Progenitor cell of endocrine pancreas (in vitro differentiated cells): ENCODE data around the gene OR5K1. TPM values are rescaled to one million over a fixed set of nuclear protein-coding genes. Genes with fewer than 3 reads are reported as not detected.

Experiments
- DNase-seq: peaks from one replicate; pipeline ENCODE4 v3.0.0; 2021; ENCODE audit warnings: low spot score; ENCODE audit not compliant: unreplicated experiment
- H3K27ac Mint-ChIP-seq: 2 replicates; pipeline ENCODE4 v1.8.0; 2021; ENCODE audit warnings: mild to moderate bottlenecking, moderate library complexity, mixed read lengths
- H3K27me3 Mint-ChIP-seq: 2 replicates; pipeline ENCODE4 v1.8.0; 2021; ENCODE audit warnings: mixed read lengths
- H3K36me3 Mint-ChIP-seq: 2 replicates; pipeline ENCODE4 v1.8.0; 2022; ENCODE audit warnings: mixed read lengths; ENCODE audit not compliant: insufficient read depth
- H3K4me1 Mint-ChIP-seq: 2 replicates; pipeline ENCODE4 v1.8.0; 2021; ENCODE audit warnings: low read depth, mixed read lengths
- H3K4me3 Mint-ChIP-seq: 2 replicates; pipeline ENCODE4 v1.8.0; 2021; ENCODE audit warnings: low read depth, mild to moderate bottlenecking, moderate library complexity, mixed read lengths
- H3K9me3 Mint-ChIP-seq: 2 replicates; pipeline ENCODE4 v1.8.0; 2021; ENCODE audit warnings: low read depth, mixed read lengths
- total RNA-seq: library from RNA; stranded (reverse); gene quantifications from 2 replicates; pipeline ENCODE4 v1.2.1, GENCODE V29; 2021
- TF ChIP-seq, protein P1 (sequence below): fragments of 200-600 bp; sonication (generic); IDR thresholded peaks from one replicate; pipeline ENCODE4 v1.5.0; 2021; ENCODE audit warnings: antibody characterized with exemption, mild to moderate bottlenecking; ENCODE audit not compliant: unreplicated experiment

OR5K1 gene
- total RNA-seq, 1 donor from 2014 or later: not detected

DNA sequence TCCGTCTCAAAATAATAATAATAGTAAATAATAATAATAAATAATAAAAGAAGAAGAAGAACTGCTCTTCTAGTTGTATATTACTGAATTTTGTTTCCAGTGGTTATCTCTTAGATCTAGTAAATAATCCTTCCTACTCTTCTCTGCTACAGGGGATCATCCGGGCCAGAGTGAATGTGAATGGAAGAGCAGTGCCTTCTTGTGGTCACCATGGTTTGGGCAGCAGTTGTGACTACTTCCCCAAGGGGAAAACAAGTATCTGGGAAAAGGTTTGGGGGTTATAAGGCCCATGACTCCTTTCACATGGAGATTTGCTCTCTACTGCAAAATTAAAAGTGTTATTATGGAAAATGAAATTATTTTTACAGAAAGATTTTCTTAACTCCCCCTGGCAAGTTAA lies 5.5 kb upstream of the OR5K1 start:
- TF ChIP-seq, protein P1, sequence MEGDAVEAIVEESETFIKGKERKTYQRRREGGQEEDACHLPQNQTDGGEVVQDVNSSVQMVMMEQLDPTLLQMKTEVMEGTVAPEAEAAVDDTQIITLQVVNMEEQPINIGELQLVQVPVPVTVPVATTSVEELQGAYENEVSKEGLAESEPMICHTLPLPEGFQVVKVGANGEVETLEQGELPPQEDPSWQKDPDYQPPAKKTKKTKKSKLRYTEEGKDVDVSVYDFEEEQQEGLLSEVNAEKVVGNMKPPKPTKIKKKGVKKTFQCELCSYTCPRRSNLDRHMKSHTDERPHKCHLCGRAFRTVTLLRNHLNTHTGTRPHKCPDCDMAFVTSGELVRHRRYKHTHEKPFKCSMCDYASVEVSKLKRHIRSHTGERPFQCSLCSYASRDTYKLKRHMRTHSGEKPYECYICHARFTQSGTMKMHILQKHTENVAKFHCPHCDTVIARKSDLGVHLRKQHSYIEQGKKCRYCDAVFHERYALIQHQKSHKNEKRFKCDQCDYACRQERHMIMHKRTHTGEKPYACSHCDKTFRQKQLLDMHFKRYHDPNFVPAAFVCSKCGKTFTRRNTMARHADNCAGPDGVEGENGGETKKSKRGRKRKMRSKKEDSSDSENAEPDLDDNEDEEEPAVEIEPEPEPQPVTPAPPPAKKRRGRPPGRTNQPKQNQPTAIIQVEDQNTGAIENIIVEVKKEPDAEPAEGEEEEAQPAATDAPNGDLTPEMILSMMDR: no peak
- H3K4me3 Mint-ChIP-seq: no peak overlapping the region
- peaks cover 4% of the 10 kb centered on the region for H3K9me3 Mint-ChIP-seq
- H3K36me3 Mint-ChIP-seq: no peaks in the 10 kb centered on the region
- H3K27ac Mint-ChIP-seq: no peak overlapping the region
- no peaks in the 10 kb centered on the region for H3K4me1 Mint-ChIP-seq
- H3K27me3 Mint-ChIP-seq: no peaks in the 10 kb centered on the region
- DNase-seq: no peak

DNA sequence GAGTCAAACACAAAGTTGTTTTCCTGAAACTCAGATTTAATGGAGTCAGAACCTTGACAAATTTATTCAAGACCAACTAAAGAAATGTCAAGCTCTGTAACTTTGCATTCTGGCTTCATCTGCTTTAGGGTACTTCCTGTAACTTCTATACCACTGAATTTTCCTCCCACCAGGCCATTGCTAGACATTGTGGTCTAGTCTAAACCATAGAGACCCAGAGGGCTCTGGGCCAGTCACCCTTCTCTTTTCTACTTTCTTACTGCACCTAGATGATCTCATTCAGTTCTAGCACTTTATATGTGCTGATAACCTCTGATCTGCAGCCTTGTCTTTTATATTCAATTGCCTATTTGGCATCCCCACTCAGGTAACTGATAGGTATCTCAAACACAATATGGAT lies 2.8 kb upstream of the OR5K1 start:
- H3K9me3 Mint-ChIP-seq: peaks cover 4% of the 10 kb centered on the region
- no peaks in the 10 kb centered on the region for H3K27me3 Mint-ChIP-seq
- DNase-seq: no peak
- TF ChIP-seq, protein P1: no peak
- H3K36me3 Mint-ChIP-seq: no peaks in the 10 kb centered on the region
- no peak overlapping the region for H3K27ac Mint-ChIP-seq
- H3K4me1 Mint-ChIP-seq: no peaks in the 10 kb centered on the region
- H3K4me3 Mint-ChIP-seq: no peak overlapping the region

DNA sequence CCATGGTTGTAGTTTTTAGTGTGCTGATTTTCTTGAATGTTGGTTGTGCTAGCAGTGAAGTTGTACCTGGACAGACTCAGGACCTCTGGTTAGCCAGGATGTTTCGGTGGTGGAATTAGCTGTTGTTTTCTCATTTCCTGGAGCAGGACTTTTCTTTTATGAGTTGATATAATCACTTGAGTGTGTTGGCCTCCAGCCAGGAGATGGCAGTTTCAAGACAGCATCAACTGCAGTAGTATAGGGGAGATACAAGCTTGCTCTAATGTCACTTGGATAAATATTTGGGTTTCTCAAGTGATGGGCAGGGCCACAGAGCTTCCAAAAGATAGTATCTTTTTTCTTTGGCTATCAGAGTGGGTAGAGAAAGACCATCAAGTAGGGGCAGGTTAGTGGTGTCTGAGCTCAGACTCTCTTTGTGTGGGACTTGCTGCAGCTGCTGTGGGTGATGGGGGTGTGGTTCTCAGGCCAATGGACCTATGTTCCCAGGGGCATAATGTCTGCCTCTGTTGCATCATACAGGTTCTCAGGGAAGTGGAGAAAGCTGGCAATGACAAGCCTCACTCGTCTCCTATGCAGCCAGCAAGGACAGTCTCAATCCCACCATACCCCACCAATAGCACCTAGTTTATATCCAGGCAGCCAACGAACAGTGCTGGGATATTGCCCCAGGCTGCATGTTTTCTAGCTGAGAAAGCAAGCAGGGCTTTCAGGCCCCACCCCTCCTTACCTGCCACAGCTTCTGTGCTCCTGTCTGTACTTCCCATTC lies 19.9 kb downstream of the OR5K1 start:
- TF ChIP-seq, protein P1: no peak
- no peaks in the 10 kb centered on the region for H3K27me3 Mint-ChIP-seq
- peaks cover 28% of the 10 kb centered on the region for H3K9me3 Mint-ChIP-seq
- no peaks in the 10 kb centered on the region for H3K4me1 Mint-ChIP-seq
- peak overlapping the region; percentile 49 for H3K27ac Mint-ChIP-seq
- no peak for DNase-seq
- no peak overlapping the region for H3K4me3 Mint-ChIP-seq
- no peaks in the 10 kb centered on the region for H3K36me3 Mint-ChIP-seq

DNA sequence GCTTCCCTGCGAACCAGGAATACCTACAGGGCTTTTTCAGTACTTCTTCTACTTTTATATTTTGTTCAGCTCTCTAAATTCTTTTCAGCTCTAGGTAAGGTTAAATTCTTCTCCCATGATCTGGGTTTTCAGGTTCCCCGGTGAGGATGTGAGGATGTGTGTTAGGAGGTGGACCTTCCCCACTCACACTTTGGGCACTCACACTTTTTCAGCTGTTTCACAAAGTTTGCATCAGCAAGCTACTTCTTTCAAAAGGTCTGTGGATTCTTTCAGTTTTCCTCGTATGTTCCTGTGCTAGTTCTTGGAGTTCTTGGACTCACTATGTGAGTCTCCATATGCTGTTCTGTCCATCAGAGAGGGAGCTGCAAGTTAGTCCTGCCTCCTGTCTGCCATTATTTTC lies 20.6 kb downstream of the OR5K1 start:
- no peak overlapping the region for H3K4me3 Mint-ChIP-seq
- H3K36me3 Mint-ChIP-seq: no peaks in the 10 kb centered on the region
- peaks cover 35% of the 10 kb centered on the region for H3K9me3 Mint-ChIP-seq
- no peaks in the 10 kb centered on the region for H3K4me1 Mint-ChIP-seq
- H3K27ac Mint-ChIP-seq: peak overlapping the region; percentile 49
- no peak for DNase-seq
- H3K27me3 Mint-ChIP-seq: no peaks in the 10 kb centered on the region
- TF ChIP-seq, protein P1: no peak

DNA sequence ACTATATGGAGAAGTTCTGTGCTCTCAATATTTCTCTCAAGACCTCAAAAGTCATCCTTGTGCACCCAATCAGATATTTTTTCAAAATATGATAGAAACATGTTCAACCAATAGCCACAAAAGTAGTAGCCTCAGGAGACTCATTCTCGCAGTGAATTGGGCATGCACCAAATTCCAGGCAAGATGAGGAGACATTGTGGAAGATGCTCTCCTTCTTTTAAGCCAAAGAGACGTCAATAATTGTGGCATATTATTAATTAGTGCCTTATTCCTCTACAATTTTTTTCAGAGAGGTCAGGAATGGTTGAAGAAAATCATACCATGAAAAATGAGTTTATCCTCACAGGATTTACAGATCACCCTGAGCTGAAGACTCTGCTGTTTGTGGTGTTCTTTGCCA lies 34.4 kb downstream of the OR5K1 start, which contains the start of gene OR5K2:
Gene OR5K2 (plus strand): TSS at position 301 of the 400 bp plus-strand sequence. CDS start 0 bp downstream, at position 301.
- no peak for DNase-seq
- Mint-ChIP-seq H3K27ac (no peak within 1 kb of the TSS), H3K36me3 (no peaks in the 10 kb centered on the region), H3K4me3 (no peak within 1 kb of the TSS), H3K4me1 (peaks cover 3% of the 10 kb centered on the region), H3K27me3 (peaks cover 2% of the 10 kb centered on the region), H3K9me3 (no peaks in the 10 kb centered on the region)
- TF ChIP-seq, protein P1: no peak
